ENCODE data around the gene BBS9.

DNA sequence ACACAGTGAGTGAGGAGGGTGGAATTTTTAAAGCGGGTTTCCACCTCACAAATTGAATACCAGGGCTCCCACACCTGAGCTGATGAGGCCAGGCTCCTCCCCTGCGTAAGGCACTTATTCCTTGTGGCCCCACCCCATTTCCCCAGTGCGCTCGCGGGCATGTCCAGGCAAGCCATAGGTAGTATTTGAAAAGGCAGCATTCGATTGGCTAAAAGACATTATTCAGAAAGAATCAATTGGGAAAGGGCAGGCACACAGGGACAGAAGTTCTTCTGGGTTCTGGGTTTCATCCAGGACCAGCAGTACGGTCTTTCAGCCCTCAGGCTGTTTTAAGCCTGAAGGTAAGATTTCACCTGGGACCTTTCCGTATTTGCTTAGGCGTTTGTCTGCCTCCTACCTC is 222.3 kb downstream of the BBS9 start:
- TF ChIP-seq, protein P1, sequence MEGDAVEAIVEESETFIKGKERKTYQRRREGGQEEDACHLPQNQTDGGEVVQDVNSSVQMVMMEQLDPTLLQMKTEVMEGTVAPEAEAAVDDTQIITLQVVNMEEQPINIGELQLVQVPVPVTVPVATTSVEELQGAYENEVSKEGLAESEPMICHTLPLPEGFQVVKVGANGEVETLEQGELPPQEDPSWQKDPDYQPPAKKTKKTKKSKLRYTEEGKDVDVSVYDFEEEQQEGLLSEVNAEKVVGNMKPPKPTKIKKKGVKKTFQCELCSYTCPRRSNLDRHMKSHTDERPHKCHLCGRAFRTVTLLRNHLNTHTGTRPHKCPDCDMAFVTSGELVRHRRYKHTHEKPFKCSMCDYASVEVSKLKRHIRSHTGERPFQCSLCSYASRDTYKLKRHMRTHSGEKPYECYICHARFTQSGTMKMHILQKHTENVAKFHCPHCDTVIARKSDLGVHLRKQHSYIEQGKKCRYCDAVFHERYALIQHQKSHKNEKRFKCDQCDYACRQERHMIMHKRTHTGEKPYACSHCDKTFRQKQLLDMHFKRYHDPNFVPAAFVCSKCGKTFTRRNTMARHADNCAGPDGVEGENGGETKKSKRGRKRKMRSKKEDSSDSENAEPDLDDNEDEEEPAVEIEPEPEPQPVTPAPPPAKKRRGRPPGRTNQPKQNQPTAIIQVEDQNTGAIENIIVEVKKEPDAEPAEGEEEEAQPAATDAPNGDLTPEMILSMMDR (IDR thresholded peaks at IDR 0.05; ENCODE audit: low read length) = no peak
- TF ChIP-seq EZH2 (optimal IDR thresholded peaks at IDR 0.05; ENCODE audit: low read depth, low read length) = no peak
